Vagina (tissue), 2 donors: ENCODE results near the gene CENPX. TPM values are rescaled to one million over a fixed set of nuclear protein-coding genes. Genes with fewer than 3 reads are reported as not detected.
A peak's percentile ranks its signal among the peaks of the same experiment; 100 is the strongest.

Experiments
- DNase-seq, 2 donors: peaks; one replicate each; pipeline ENCODE4 v3.0.0-alpha.2; 2017; ENCODE audit errors: extremely low spot score in 2 of 2
- H3K27ac ChIP-seq: fragments of 200-600 bp; sonication (generic); one replicate; pipeline ENCODE4 v1.5.1; 2019
- H3K27me3 ChIP-seq: fragments of 200-600 bp; sonication (generic); one replicate; pipeline ENCODE4 v1.5.1; 2019
- H3K36me3 ChIP-seq, 2 donors: fragments of 200-600 bp; sonication (generic); one replicate each; pipeline ENCODE4 v1.5.1; 2017 to 2019
- H3K4me1 ChIP-seq: fragments of 200-600 bp; sonication (generic); one replicate; pipeline ENCODE4 v1.5.1; 2019
- H3K4me3 ChIP-seq, 2 donors: fragments of 200-600 bp; sonication (generic); 1 replicate in 1 of 2; 2 replicates in 1 of 2; pipeline ENCODE4 v1.5.1; 2016 to 2019
- H3K9me3 ChIP-seq: fragments of 200-600 bp; sonication (generic); one replicate; pipeline ENCODE4 v1.5.1; 2019
- CTCF ChIP-seq, 3 experiments: fragments of 450-650 bp in 2 of 3; fragments of 200-600 bp in 1 of 3; sonication (generic) in 1 of 3; IDR thresholded peaks; one replicate each; pipeline ENCODE4 v1.5.1; 2017 to 2019; ENCODE audit warnings: antibody characterized with exemption in 3 of 3, mild to moderate bottlenecking in 2 of 3, moderate library complexity in 2 of 3
- POLR2A ChIP-seq, 2 donors: fragments of 450-650 bp; IDR thresholded peaks; one replicate each; pipeline ENCODE4 v1.6.1; 2017; ENCODE audit warnings: antibody characterized with exemption in 2 of 2, mild to moderate bottlenecking in 2 of 2, moderate library complexity in 2 of 2
- POLR2AphosphoS5 ChIP-seq, 2 donors: sonication (generic); formaldehyde crosslinking; IDR thresholded peaks; one replicate each; pipeline ENCODE4 v1.9.0; 2017; ENCODE audit warnings: antibody characterized with exemption in 2 of 2, mild to moderate bottlenecking in 2 of 2, low read depth in 1 of 2; ENCODE audit not compliant: insufficient read depth in 1 of 2
- intact Hi-C: fragments of 100-400 bp; cut with DNase I; formaldehyde crosslinking; loops from one replicate; pipeline ENCODE4 v1.15.1; 2023
- total RNA-seq: library from RNA; depleted of rRNA; stranded (reverse); fragments of >200 nt; gene quantifications from one replicate; pipeline ENCODE4 v1.2.3, GENCODE V29; 2016

The CENPX gene
- total RNA-seq, 1 donor from 2014 or later, result 101 TPM

- H3K27me3 ChIP-seq, result no peaks in the 10 kb centered on the region
- no peak for DNase-seq
- no peak overlapping the region for H3K4me3 ChIP-seq
- H3K9me3 ChIP-seq, result no peaks in the 10 kb centered on the region
- peak overlapping the region; percentile 74 for H3K27ac ChIP-seq
- H3K4me1 ChIP-seq, result peaks cover 50% of the 10 kb centered on the region
- intact Hi-C loops, result no loop called here
- H3K36me3 ChIP-seq, result no peaks in the 10 kb centered on the region
- TF ChIP-seq CTCF (IDR thresholded peaks at IDR 0.05), result no peak
- TF ChIP-seq POLR2AphosphoS5 (IDR thresholded peaks at IDR 0.05; ENCODE audit: insufficient read depth in 1 of 2, low read depth in 1 of 2), result no peak
- TF ChIP-seq POLR2A (IDR thresholded peaks at IDR 0.05), result no peak
These were observed 17.9 kb downstream of the CENPX start for GRCh38 chr17:82004517-82005455.

- peaks cover 50% of the 10 kb centered on the region for H3K4me1 ChIP-seq
- H3K36me3 ChIP-seq, result no peaks in the 10 kb centered on the region
- H3K9me3 ChIP-seq, result no peaks in the 10 kb centered on the region
- peak overlapping the region; percentile 74 for H3K27ac ChIP-seq
- H3K27me3 ChIP-seq, result no peaks in the 10 kb centered on the region
- DNase-seq, result no peak
- TF ChIP-seq POLR2A (IDR thresholded peaks at IDR 0.05) (no peak), POLR2AphosphoS5 (IDR thresholded peaks at IDR 0.05; ENCODE audit: insufficient read depth in 1 of 2, low read depth in 1 of 2) (peak; percentile 83 to 84)
- intact Hi-C loops, result no loop called here
- peak overlapping the region in 1 of 2 donors; percentile 19 for H3K4me3 ChIP-seq
These were observed 19.0 kb downstream of the CENPX start for GRCh38 chr17:82003411-82004381.

GRCh38 chr17:82001571-82002056 lies 21.1 kb downstream of the CENPX start:
- Histone ChIP-seq H3K4me3 (no peak overlapping the region), H3K4me1 (peaks cover 42% of the 10 kb centered on the region), H3K27me3 (no peaks in the 10 kb centered on the region), H3K9me3 (no peaks in the 10 kb centered on the region), H3K36me3 (no peaks in the 10 kb centered on the region), H3K27ac (no peak overlapping the region)
- no peak for TF ChIP-seq POLR2A (IDR thresholded peaks at IDR 0.05)
- TF ChIP-seq CTCF (IDR thresholded peaks at IDR 0.05), result no peak
- TF ChIP-seq POLR2AphosphoS5 (IDR thresholded peaks at IDR 0.05; ENCODE audit: insufficient read depth in 1 of 2, low read depth in 1 of 2), result no peak
- intact Hi-C loops, result no loop called here
- no peak for DNase-seq

- peaks cover 36% of the 10 kb centered on the region for H3K4me1 ChIP-seq
- no peaks in the 10 kb centered on the region for H3K36me3 ChIP-seq
- intact Hi-C loops, result no loop called here
- no peaks in the 10 kb centered on the region for H3K27me3 ChIP-seq
- no peaks in the 10 kb centered on the region for H3K9me3 ChIP-seq
- no peak overlapping the region for H3K4me3 ChIP-seq
- DNase-seq, result no peak
- no peak overlapping the region for H3K27ac ChIP-seq
- no peak for TF ChIP-seq POLR2A (IDR thresholded peaks at IDR 0.05)
- TF ChIP-seq POLR2AphosphoS5 (IDR thresholded peaks at IDR 0.05; ENCODE audit: insufficient read depth in 1 of 2, low read depth in 1 of 2), result no peak
- TF ChIP-seq CTCF (IDR thresholded peaks at IDR 0.05), result no peak
These were observed 21.7 kb downstream of the CENPX start for GRCh38 chr17:82000803-82001570.
